HG03439 (cell line): ENCODE measurements around the gene SCN5A.

Source experiments
- ATAC-seq: cut with Tn5 transposase; IDR thresholded peaks from one replicate; pipeline ENCODE4 v1.9.1; 2021; ENCODE audit warnings: mild to moderate bottlenecking, moderate library complexity; ENCODE audit not compliant: unreplicated experiment

SCN5A gene

DNA sequence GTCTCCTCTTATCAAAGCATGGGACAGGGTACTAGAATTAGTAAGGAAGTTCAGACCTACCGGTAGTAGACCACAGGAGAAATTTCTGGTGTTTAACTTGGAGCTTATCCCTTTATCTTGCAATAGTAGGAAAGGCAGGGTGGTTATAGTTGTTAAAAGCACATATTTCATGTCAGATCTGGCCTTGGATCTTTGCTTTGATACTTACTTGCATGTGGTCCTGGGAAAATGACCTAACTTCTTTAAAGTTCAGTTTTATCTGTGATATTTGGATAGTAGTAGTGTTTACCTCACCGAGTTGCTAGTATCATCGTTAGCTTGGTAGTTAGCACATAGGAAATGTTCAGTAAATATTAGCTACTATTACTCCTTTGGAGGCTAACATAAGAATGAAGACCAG, 137.9 kb downstream of the SCN5A start:
- ATAC-seq = no peak

- ATAC-seq = no peak
These were observed 138.9 kb downstream of the SCN5A start for GRCh38 chr3:38510631-38511030.

DNA sequence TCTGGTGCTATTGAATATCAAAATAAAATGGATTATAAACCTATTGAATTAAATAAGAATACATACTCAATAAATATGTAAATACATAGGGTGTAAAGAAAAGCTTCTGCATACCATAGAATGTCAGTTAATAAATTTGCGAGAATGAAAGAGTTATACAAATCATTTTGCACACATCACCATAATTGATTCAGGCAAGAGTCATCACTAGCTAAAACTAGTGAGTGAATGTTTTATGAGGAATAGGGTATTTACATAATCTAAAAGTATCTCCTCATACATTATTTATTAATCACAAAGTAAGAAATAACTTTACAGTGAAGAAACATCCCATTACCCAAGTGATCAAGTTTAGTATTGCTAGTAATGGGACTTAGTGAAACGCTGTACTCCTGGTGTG, 139.8 kb downstream of the SCN5A start:
- ATAC-seq = no peak

GRCh38 chr3:38507120-38507519, 142.4 kb downstream of the SCN5A start:
- peak; percentile 86 for ATAC-seq

GRCh38 chr3:38500688-38501417, 148.6 kb downstream of the SCN5A start:
- no peak for ATAC-seq
